ENCODE measurements around the gene NELFA. TPM values are rescaled to one million over a fixed set of nuclear protein-coding genes. Genes with fewer than 3 reads are reported as not detected.

The NELFA gene
- total RNA-seq, 3 donors from 2014 or later (not counting 1 experiment from before 2014, with no cell fraction given) = 38.7 to 47.6 (median 46.0) TPM

GRCh38 chr4:1961038-1961437 lies 47.7 kb downstream of the NELFA start:
- H3K36me3 ChIP-seq (ENCODE audit: control insufficient read depth, insufficient read depth, low read length) = peaks cover 24% of the 10 kb centered on the region
- no peaks in the 10 kb centered on the region for H3K36me3 Mint-ChIP-seq

GRCh38 chr4:1960170-1960825 lies 48.5 kb downstream of the NELFA start:
- H3K27me3 Mint-ChIP-seq (ENCODE audit: low read depth in 2 of 2) = no peaks in the 10 kb centered on the region
- H3K27me3 ChIP-seq (ENCODE audit: control insufficient read depth, insufficient read depth, low read length) = no peaks in the 10 kb centered on the region
- no peak overlapping the region for H3K27ac ChIP-seq (ENCODE audit: low read length)
- peaks cover 27% of the 10 kb centered on the region for H3K36me3 ChIP-seq (ENCODE audit: control insufficient read depth, insufficient read depth, low read length)
- no peak for TF ChIP-seq CTCF (IDR thresholded peaks at IDR 0.05)
- H3K4me3 ChIP-seq (ENCODE audit: low read length) = no peak overlapping the region
- H3K9me3 Mint-ChIP-seq = no peaks in the 10 kb centered on the region
- H3K27ac Mint-ChIP-seq = no peak overlapping the region
- intact Hi-C loops (cut with micrococcal nuclease) = no loop called here
- H3K4me3 Mint-ChIP-seq = no peak overlapping the region
- H3K36me3 Mint-ChIP-seq = no peaks in the 10 kb centered on the region
- H3K4me1 ChIP-seq (ENCODE audit: control insufficient read depth, insufficient read depth, low read length) = no peaks in the 10 kb centered on the region
- no peak for ATAC-seq
- 93% methylated on average over 6 of the region's 7 CpGs for WGBS (ENCODE audit: insufficient coverage)
- DNase-seq = no peak
- H3K4me1 Mint-ChIP-seq = no peaks in the 10 kb centered on the region
- H3K9me3 ChIP-seq (ENCODE audit: control insufficient read depth, insufficient read depth, low read length) = no peaks in the 10 kb centered on the region

More at GRCh38 chr4:1961038-1961437, 47.7 kb downstream of the NELFA start:
- DNase-seq (no peak), ATAC-seq (no peak)
- 98% methylated on average over 15 of the region's 15 CpGs for WGBS (ENCODE audit: insufficient coverage)
- no peak overlapping the region for H3K27ac Mint-ChIP-seq
- H3K9me3 Mint-ChIP-seq = no peaks in the 10 kb centered on the region
- no peaks in the 10 kb centered on the region for H3K4me1 Mint-ChIP-seq
- intact Hi-C loops (cut with micrococcal nuclease) = no loop called here
- no peak for TF ChIP-seq CTCF (IDR thresholded peaks at IDR 0.05)
- H3K27ac ChIP-seq (ENCODE audit: low read length) = no peak overlapping the region
- H3K4me3 Mint-ChIP-seq = no peak overlapping the region
- no peak overlapping the region for H3K4me3 ChIP-seq (ENCODE audit: low read length)
- H3K4me1 ChIP-seq (ENCODE audit: control insufficient read depth, insufficient read depth, low read length) = no peaks in the 10 kb centered on the region
- no peaks in the 10 kb centered on the region for H3K9me3 ChIP-seq (ENCODE audit: control insufficient read depth, insufficient read depth, low read length)
- H3K27me3 ChIP-seq (ENCODE audit: control insufficient read depth, insufficient read depth, low read length) = no peaks in the 10 kb centered on the region
- no peaks in the 10 kb centered on the region for H3K27me3 Mint-ChIP-seq (ENCODE audit: low read depth in 2 of 2)

- no peak overlapping the region for H3K4me3 Mint-ChIP-seq
- TF ChIP-seq CTCF (IDR thresholded peaks at IDR 0.05) = no peak
- no peaks in the 10 kb centered on the region for H3K27me3 Mint-ChIP-seq (ENCODE audit: low read depth in 2 of 2)
- H3K9me3 Mint-ChIP-seq = no peaks in the 10 kb centered on the region
- Histone ChIP-seq H3K27me3 (ENCODE audit: control insufficient read depth, insufficient read depth, low read length) (no peaks in the 10 kb centered on the region), H3K4me1 (ENCODE audit: control insufficient read depth, insufficient read depth, low read length) (no peaks in the 10 kb centered on the region), H3K9me3 (ENCODE audit: control insufficient read depth, insufficient read depth, low read length) (no peaks in the 10 kb centered on the region), H3K36me3 (ENCODE audit: control insufficient read depth, insufficient read depth, low read length) (peaks cover 27% of the 10 kb centered on the region), H3K4me3 (ENCODE audit: low read length) (no peak overlapping the region), H3K27ac (ENCODE audit: low read length) (no peak overlapping the region)
- WGBS (ENCODE audit: insufficient coverage) = 97% methylated on average over 5 of the region's 5 CpGs
- H3K4me1 Mint-ChIP-seq = no peaks in the 10 kb centered on the region
- no peak overlapping the region for H3K27ac Mint-ChIP-seq
- intact Hi-C loops (cut with micrococcal nuclease) = no loop called here
- no peaks in the 10 kb centered on the region for H3K36me3 Mint-ChIP-seq
- DNase-seq (no peak), ATAC-seq (no peak)
These were observed 49.7 kb downstream of the NELFA start for GRCh38 chr4:1959104-1959384.
